ENCODE measurements around the gene ABCC2.

Gene ABCC2

DNA sequence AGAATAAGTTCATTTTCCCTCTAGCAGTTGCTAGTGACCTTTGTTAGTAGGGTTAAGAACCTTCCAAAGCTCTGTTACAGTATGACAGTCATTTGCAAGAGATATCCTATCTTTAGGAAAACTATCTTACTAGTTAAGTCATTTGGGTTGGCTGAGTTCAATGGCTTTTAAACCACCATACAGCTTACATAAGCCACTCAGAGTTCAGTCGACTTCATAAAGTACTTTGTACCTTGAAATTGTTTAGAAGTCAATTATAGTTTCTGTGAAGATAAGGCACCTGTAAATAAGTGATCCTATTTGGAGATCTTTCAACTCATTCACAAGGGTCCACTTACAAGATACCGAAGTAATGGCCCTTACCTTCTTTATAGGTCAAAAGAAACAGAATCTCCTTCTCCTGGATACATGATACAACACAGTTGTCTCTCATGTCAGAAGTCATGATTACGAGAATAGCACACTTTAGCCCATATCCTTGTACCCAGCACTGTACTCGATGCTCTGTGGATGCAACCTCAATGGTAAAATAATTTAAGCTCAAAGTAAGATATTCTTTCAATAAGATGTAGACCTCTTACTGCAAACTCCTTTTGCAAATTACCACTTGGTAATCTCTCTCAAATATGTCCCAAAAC is 11.9 kb upstream of the ABCC2 start:
- H3K27ac ChIP-seq (ENCODE audit: low read length) = no peak overlapping the region
- H3K9ac ChIP-seq (ENCODE audit: low read depth, low read length) = no peak overlapping the region
- no peaks in the 10 kb centered on the region for H3K9me3 ChIP-seq (ENCODE audit: insufficient read depth, low read length, severe bottlenecking)
- H3K4me1 ChIP-seq (ENCODE audit: insufficient read depth, low read length) = no peaks in the 10 kb centered on the region
- no peak overlapping the region for H2AFZ ChIP-seq (ENCODE audit: low read depth, low read length)
- H3K4me3 ChIP-seq (ENCODE audit: low read depth in 1 of 2, low read length in 2 of 2) = no peak overlapping the region
- H3K79me2 ChIP-seq (ENCODE audit: insufficient read depth, low read length) = no peaks in the 10 kb centered on the region
- TF ChIP-seq, protein P1, sequence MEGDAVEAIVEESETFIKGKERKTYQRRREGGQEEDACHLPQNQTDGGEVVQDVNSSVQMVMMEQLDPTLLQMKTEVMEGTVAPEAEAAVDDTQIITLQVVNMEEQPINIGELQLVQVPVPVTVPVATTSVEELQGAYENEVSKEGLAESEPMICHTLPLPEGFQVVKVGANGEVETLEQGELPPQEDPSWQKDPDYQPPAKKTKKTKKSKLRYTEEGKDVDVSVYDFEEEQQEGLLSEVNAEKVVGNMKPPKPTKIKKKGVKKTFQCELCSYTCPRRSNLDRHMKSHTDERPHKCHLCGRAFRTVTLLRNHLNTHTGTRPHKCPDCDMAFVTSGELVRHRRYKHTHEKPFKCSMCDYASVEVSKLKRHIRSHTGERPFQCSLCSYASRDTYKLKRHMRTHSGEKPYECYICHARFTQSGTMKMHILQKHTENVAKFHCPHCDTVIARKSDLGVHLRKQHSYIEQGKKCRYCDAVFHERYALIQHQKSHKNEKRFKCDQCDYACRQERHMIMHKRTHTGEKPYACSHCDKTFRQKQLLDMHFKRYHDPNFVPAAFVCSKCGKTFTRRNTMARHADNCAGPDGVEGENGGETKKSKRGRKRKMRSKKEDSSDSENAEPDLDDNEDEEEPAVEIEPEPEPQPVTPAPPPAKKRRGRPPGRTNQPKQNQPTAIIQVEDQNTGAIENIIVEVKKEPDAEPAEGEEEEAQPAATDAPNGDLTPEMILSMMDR (IDR thresholded peaks at IDR 0.05; ENCODE audit: borderline replicate concordance, extremely low read depth, low read length, poor library complexity, severe bottlenecking) = no peak
- TF ChIP-seq EZH2 (IDR thresholded peaks at IDR 0.05; ENCODE audit: borderline replicate concordance, low read depth, low read length, severe bottlenecking) = no peak
- no peak overlapping the region for H3K4me2 ChIP-seq (ENCODE audit: insufficient read depth, low read length)
- DNase-seq (no peak), ATAC-seq (ENCODE audit: insufficient read depth, low read depth) (no peak)
- H4K20me1 ChIP-seq (ENCODE audit: insufficient read depth, low read length) = no peaks in the 10 kb centered on the region
- H3K27me3 ChIP-seq (ENCODE audit: insufficient read depth, low read length, poor library complexity) = no peaks in the 10 kb centered on the region
- H3K36me3 ChIP-seq (ENCODE audit: insufficient read depth, low read length) = no peaks in the 10 kb centered on the region

DNA sequence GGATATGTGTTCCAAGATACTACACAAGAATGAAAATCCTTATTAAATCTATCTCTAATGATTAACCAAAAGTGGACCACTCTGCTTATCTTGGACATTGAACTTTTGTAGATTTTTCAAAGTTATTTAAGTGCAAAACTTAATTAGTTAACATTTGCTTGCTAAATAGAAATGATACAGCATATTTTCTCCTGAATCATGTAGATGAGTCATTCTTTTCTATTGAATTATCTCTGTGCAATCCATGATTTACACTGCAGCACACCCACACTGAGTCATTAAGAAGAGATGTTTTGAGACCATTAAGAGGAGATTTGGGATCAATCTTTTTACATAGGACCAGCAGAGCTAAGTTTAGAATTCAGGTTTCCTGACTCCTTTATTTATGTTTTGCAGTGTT is 6.6 kb upstream of the ABCC2 start:
- no peak overlapping the region for H3K4me2 ChIP-seq (ENCODE audit: insufficient read depth, low read length)
- no peak for ATAC-seq (ENCODE audit: insufficient read depth, low read depth)
- H3K4me1 ChIP-seq (ENCODE audit: insufficient read depth, low read length) = no peaks in the 10 kb centered on the region
- H3K27ac ChIP-seq (ENCODE audit: low read length) = no peak overlapping the region
- no peaks in the 10 kb centered on the region for H4K20me1 ChIP-seq (ENCODE audit: insufficient read depth, low read length)
- TF ChIP-seq, protein P1 (IDR thresholded peaks at IDR 0.05; ENCODE audit: borderline replicate concordance, extremely low read depth, low read length, poor library complexity, severe bottlenecking) = no peak
- no peak for TF ChIP-seq EZH2 (IDR thresholded peaks at IDR 0.05; ENCODE audit: borderline replicate concordance, low read depth, low read length, severe bottlenecking)
- no peak for DNase-seq
- no peak overlapping the region for H3K9ac ChIP-seq (ENCODE audit: low read depth, low read length)
- H3K36me3 ChIP-seq (ENCODE audit: insufficient read depth, low read length) = no peaks in the 10 kb centered on the region
- no peaks in the 10 kb centered on the region for H3K79me2 ChIP-seq (ENCODE audit: insufficient read depth, low read length)
- no peaks in the 10 kb centered on the region for H3K9me3 ChIP-seq (ENCODE audit: insufficient read depth, low read length, severe bottlenecking)
- no peak overlapping the region for H2AFZ ChIP-seq (ENCODE audit: low read depth, low read length)
- no peak overlapping the region for H3K4me3 ChIP-seq (ENCODE audit: low read depth in 1 of 2, low read length in 2 of 2)
- no peaks in the 10 kb centered on the region for H3K27me3 ChIP-seq (ENCODE audit: insufficient read depth, low read length, poor library complexity)

DNA sequence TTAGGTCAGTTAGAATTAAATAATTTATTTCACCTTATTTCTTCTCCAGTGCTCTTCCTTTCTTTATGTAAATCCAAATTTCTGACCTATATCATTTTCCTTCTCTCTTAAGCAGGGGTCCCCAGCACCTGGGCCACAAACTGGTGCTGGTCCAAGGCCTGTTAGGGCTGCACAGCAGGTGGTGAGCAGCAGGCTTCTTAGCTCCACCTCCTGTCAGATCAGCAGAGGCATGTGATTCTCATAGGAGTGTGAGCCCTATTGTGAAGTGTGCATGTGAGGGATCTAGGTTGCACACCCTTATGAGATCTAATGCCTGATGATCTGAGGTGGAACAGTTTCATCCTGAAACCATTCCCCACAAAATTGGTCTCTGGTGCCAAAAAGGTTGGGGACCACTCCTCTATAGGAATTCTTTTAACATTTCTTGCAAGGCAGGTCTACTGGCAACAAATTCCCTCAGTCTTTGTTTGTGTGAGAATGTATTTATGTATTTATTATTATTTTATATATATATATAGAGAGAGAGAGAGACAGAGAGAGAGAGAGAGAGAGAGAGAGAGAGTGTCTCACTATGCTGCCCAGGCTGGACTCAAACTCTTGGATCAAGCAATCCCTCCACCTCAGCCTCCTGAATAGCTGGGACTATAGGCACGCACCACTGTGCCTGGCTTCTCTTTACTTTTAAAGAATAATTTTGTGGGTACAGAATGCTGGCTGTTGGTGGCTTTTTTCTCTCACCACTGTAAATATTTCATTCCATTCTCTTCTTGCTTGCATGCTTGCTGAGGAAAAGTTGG is 4.3 kb upstream of the ABCC2 start:
- H3K4me3 ChIP-seq (ENCODE audit: low read depth in 1 of 2, low read length in 2 of 2) = no peak overlapping the region
- peak; percentile 35; the same call in 1 of the 3 replicates for ATAC-seq (ENCODE audit: insufficient read depth, low read depth)
- H3K27me3 ChIP-seq (ENCODE audit: insufficient read depth, low read length, poor library complexity) = no peaks in the 10 kb centered on the region
- TF ChIP-seq, protein P1 (IDR thresholded peaks at IDR 0.05; ENCODE audit: borderline replicate concordance, extremely low read depth, low read length, poor library complexity, severe bottlenecking) = no peak
- TF ChIP-seq EZH2 (IDR thresholded peaks at IDR 0.05; ENCODE audit: borderline replicate concordance, low read depth, low read length, severe bottlenecking) = no peak
- H3K27ac ChIP-seq (ENCODE audit: low read length) = no peak overlapping the region
- no peak for DNase-seq
- no peaks in the 10 kb centered on the region for H3K9me3 ChIP-seq (ENCODE audit: insufficient read depth, low read length, severe bottlenecking)
- no peaks in the 10 kb centered on the region for H3K4me1 ChIP-seq (ENCODE audit: insufficient read depth, low read length)
- no peak overlapping the region for H3K9ac ChIP-seq (ENCODE audit: low read depth, low read length)
- H3K79me2 ChIP-seq (ENCODE audit: insufficient read depth, low read length) = no peaks in the 10 kb centered on the region
- H3K4me2 ChIP-seq (ENCODE audit: insufficient read depth, low read length) = no peak overlapping the region
- H3K36me3 ChIP-seq (ENCODE audit: insufficient read depth, low read length) = no peaks in the 10 kb centered on the region
- no peak overlapping the region for H2AFZ ChIP-seq (ENCODE audit: low read depth, low read length)
- H4K20me1 ChIP-seq (ENCODE audit: insufficient read depth, low read length) = no peaks in the 10 kb centered on the region
